WTC11 (cell line): ENCODE data around the gene RHOF. TPM values are rescaled to one million over a fixed set of nuclear protein-coding genes. Genes with fewer than 3 reads are reported as not detected.

Source experiments
- AR ChIP-seq: fragments of 250-450 bp; sonication (Bioruptor Pico); IDR thresholded peaks from 2 replicates; pipeline ENCODE4 v1.9.0; 2021; ENCODE audit warnings: mild to moderate bottlenecking
- ATF2 ChIP-seq: sonication (generic); formaldehyde crosslinking; IDR thresholded peaks from 2 replicates; pipeline ENCODE4 v1.8.1; 2022; ENCODE audit warnings: low read depth, missing genetic modification reagents, borderline replicate concordance
- CREB1 ChIP-seq: sonication (generic); formaldehyde crosslinking; IDR thresholded peaks from 2 replicates; pipeline ENCODE4 v1.8.0; 2023; ENCODE audit warnings: mild to moderate bottlenecking, missing genetic modification reagents
- E2F5 ChIP-seq: sonication (generic); formaldehyde crosslinking; IDR thresholded peaks from 2 replicates; pipeline ENCODE4 v1.8.1; 2022; ENCODE audit warnings: mild to moderate bottlenecking, moderate library complexity, missing genetic modification reagents
- ERG ChIP-seq: fragments of 250-450 bp; sonication (Bioruptor Pico); IDR thresholded peaks from 2 replicates; pipeline ENCODE4 v1.8.0; 2021; ENCODE audit warnings: mild to moderate bottlenecking
- FOXP1 ChIP-seq: sonication (generic); formaldehyde crosslinking; IDR thresholded peaks from 2 replicates; pipeline ENCODE4 v1.8.0; 2022; ENCODE audit warnings: missing genetic modification reagents, mild to moderate bottlenecking, moderate library complexity, borderline replicate concordance
- IRF2 ChIP-seq: sonication (generic); formaldehyde crosslinking; IDR thresholded peaks from 2 replicates; pipeline ENCODE4 v1.8.0; 2022; ENCODE audit warnings: low read depth, missing genetic modification reagents, borderline replicate concordance
- KAT7 ChIP-seq: sonication (generic); formaldehyde crosslinking; IDR thresholded peaks from 2 replicates; pipeline ENCODE4 v1.8.1; 2023; ENCODE audit warnings: missing genetic modification reagents, mild to moderate bottlenecking, borderline replicate concordance
- MAX ChIP-seq: sonication (generic); formaldehyde crosslinking; IDR thresholded peaks from 2 replicates; pipeline ENCODE4 v1.8.0; 2022; ENCODE audit warnings: mild to moderate bottlenecking, missing genetic modification reagents
- MYBL2 ChIP-seq: sonication (generic); formaldehyde crosslinking; IDR thresholded peaks from 2 replicates; pipeline ENCODE4 v1.8.1; 2023; ENCODE audit warnings: mild to moderate bottlenecking, moderate library complexity, missing genetic modification reagents
- NR2C2 ChIP-seq: sonication (generic); formaldehyde crosslinking; IDR thresholded peaks from 2 replicates; pipeline ENCODE4 v1.8.0; 2022; ENCODE audit warnings: mild to moderate bottlenecking, missing genetic modification reagents
- NR3C1 ChIP-seq: sonication (generic); formaldehyde crosslinking; conservative IDR thresholded peaks from 2 replicates; pipeline ENCODE4 v1.8.1; 2023; ENCODE audit warnings: low read depth, mild to moderate bottlenecking, missing genetic modification reagents
- PRRX2 ChIP-seq: fragments of 250-450 bp; sonication (Bioruptor Pico); IDR thresholded peaks from 2 replicates; pipeline ENCODE4 v1.8.0; 2021; ENCODE audit warnings: mild to moderate bottlenecking
- STAT6 ChIP-seq: sonication (generic); formaldehyde crosslinking; conservative IDR thresholded peaks from 2 replicates; pipeline ENCODE4 v1.8.1; 2023; ENCODE audit warnings: mild to moderate bottlenecking, low read depth, missing genetic modification reagents, moderate library complexity
- TEAD1 ChIP-seq: sonication (generic); formaldehyde crosslinking; IDR thresholded peaks from 2 replicates; pipeline ENCODE4 v1.8.0; 2022; ENCODE audit warnings: mild to moderate bottlenecking, missing genetic modification reagents
- TP53 ChIP-seq: sonication (generic); formaldehyde crosslinking; IDR thresholded peaks from 2 replicates; pipeline ENCODE4 v1.8.1; 2023; ENCODE audit warnings: mild to moderate bottlenecking, missing genetic modification reagents
- ZBTB43 ChIP-seq: sonication (generic); formaldehyde crosslinking; IDR thresholded peaks from 2 replicates; pipeline ENCODE4 v1.8.1; 2023; ENCODE audit warnings: mild to moderate bottlenecking, missing genetic modification reagents
- ZNF317 ChIP-seq: sonication (generic); formaldehyde crosslinking; IDR thresholded peaks from 2 replicates; pipeline ENCODE4 v1.8.1; 2023; ENCODE audit warnings: low read depth, mild to moderate bottlenecking, moderate library complexity, missing genetic modification reagents, borderline replicate concordance
- ZNF416 ChIP-seq: fragments of 250-450 bp; sonication (Bioruptor Pico); IDR thresholded peaks from 2 replicates; pipeline ENCODE4 v1.9.0; 2021; ENCODE audit warnings: mild to moderate bottlenecking, inconsistent platforms
- ZNF423 ChIP-seq: fragments of 250-450 bp; sonication (Bioruptor Pico); IDR thresholded peaks from 2 replicates; pipeline ENCODE4 v2.1.2; 2022; ENCODE audit warnings: mild to moderate bottlenecking, moderate library complexity
- ZNF532 ChIP-seq: fragments of 250-450 bp; sonication (Bioruptor Pico); IDR thresholded peaks from 2 replicates; pipeline ENCODE4 v1.9.0; 2021; ENCODE audit warnings: mild to moderate bottlenecking, borderline replicate concordance
- total RNA-seq: library from RNA; stranded (reverse); gene quantifications from 3 replicates; pipeline ENCODE4 v1.2.3, GENCODE V29; 2021

RHOF gene
- total RNA-seq, 1 experiment from 2014 or later, result 45.3 TPM

GRCh38 chr12:121792607-121793439 is 665 bp downstream of the RHOF start (continued):
- TF ChIP-seq ZNF423 (CRISPR knock-in tag), result peak; percentile 8; the same call in 1 of the 2 replicates
- TF ChIP-seq ZNF416, result no peak
- TF ChIP-seq E2F5 (CRISPR knock-in tag), result no peak
- TF ChIP-seq ZNF317, result 0 out of 2 replicates have a peak, but pooled peaks have one; percentile 10
- TF ChIP-seq IRF2 (CRISPR knock-in tag), result no peak
- no peak for TF ChIP-seq ERG (CRISPR knock-in tag)
- no peak for TF ChIP-seq PRRX2 (CRISPR knock-in tag)
- TF ChIP-seq ZNF532, result no peak
- TF ChIP-seq NR2C2 (CRISPR knock-in tag), result no peak
- no peak for TF ChIP-seq KAT7 (CRISPR knock-in tag)
- TF ChIP-seq TP53 (CRISPR knock-in tag), result no peak
- no peak for TF ChIP-seq MAX (CRISPR knock-in tag)
- no peak for TF ChIP-seq FOXP1 (CRISPR knock-in tag)
- no peak for TF ChIP-seq CREB1
- no peak for TF ChIP-seq ATF2 (CRISPR knock-in tag)
- TF ChIP-seq MYBL2 (CRISPR knock-in tag), result 0 out of 2 replicates have a peak, but pooled peaks have one; percentile 39
- no peak for TF ChIP-seq STAT6 (CRISPR knock-in tag)
- TF ChIP-seq ZBTB43, result peak; percentile 78; the same call in 1 of the 2 replicates
- TF ChIP-seq NR3C1 (CRISPR knock-in tag), result 0 out of 2 replicates have a peak, but pooled peaks have one; percentile 65
- peak; percentile 9; the same call in 1 of the 2 replicates for TF ChIP-seq TEAD1
- TF ChIP-seq AR (CRISPR knock-in tag), result no peak
